ENCODE results near the gene PHAX.
"Not testable (repeated sequence)": the region's sequence is repeated elsewhere in the genome, so short reads cannot be mapped to it uniquely, and the experiment has no call there.

Gene PHAX

GRCh38 chr5:126619781-126620180 is 19.0 kb downstream of the PHAX start:
- Mint-ChIP-seq H3K4me3 (no peak overlapping the region), H3K4me1 (no peaks in the 10 kb centered on the region), H3K36me3 (peaks cover 20% of the 10 kb centered on the region), H3K9me3 (no peaks in the 10 kb centered on the region), H3K27me3 (no peaks in the 10 kb centered on the region), H3K27ac (no peak overlapping the region)
- DNase-seq (ENCODE audit: low spot score in 2 of 2) = no peak
- ATAC-seq (ENCODE audit: low read depth) = no peak

GRCh38 chr5:126624534-126624933 is 23.8 kb downstream of the PHAX start:
- no peak for DNase-seq (ENCODE audit: low spot score in 2 of 2)
- Mint-ChIP-seq H3K27me3 (no peaks in the 10 kb centered on the region), H3K9me3 (no peaks in the 10 kb centered on the region), H3K4me3 (no peak overlapping the region), H3K27ac (no peak overlapping the region), H3K4me1 (no peaks in the 10 kb centered on the region), H3K36me3 (peaks cover 13% of the 10 kb centered on the region)
- ATAC-seq (ENCODE audit: low read depth) = no peak

- Mint-ChIP-seq H3K4me3 (no peak overlapping the region), H3K27me3 (no peaks in the 10 kb centered on the region), H3K4me1 (no peaks in the 10 kb centered on the region), H3K9me3 (no peaks in the 10 kb centered on the region), H3K27ac (no peak overlapping the region), H3K36me3 (peaks cover 13% of the 10 kb centered on the region)
- DNase-seq (ENCODE audit: low spot score in 2 of 2) (no peak), ATAC-seq (ENCODE audit: low read depth) (no peak)
Observed at GRCh38 chr5:126628102-126628501, 27.4 kb downstream of the PHAX start.

- H3K27me3 Mint-ChIP-seq = no peaks in the 10 kb centered on the region
- no peaks in the 10 kb centered on the region for H3K4me1 Mint-ChIP-seq
- H3K9me3 Mint-ChIP-seq = no peaks in the 10 kb centered on the region
- peaks cover 2% of the 10 kb centered on the region for H3K36me3 Mint-ChIP-seq
- ATAC-seq (ENCODE audit: low read depth) (no peak), DNase-seq (ENCODE audit: low spot score in 2 of 2) (no peak)
- H3K27ac Mint-ChIP-seq = no peak overlapping the region
- no peak overlapping the region for H3K4me3 Mint-ChIP-seq
Observed at GRCh38 chr5:126631920-126632319, 31.2 kb downstream of the PHAX start.

GRCh38 chr5:126633552-126633951 is 32.8 kb downstream of the PHAX start:
- Mint-ChIP-seq H3K27me3 (no peaks in the 10 kb centered on the region), H3K4me3 (no peak overlapping the region), H3K36me3 (no peaks in the 10 kb centered on the region), H3K4me1 (no peaks in the 10 kb centered on the region), H3K27ac (no peak overlapping the region), H3K9me3 (no peaks in the 10 kb centered on the region)
- DNase-seq (ENCODE audit: low spot score in 2 of 2) (no peak), ATAC-seq (ENCODE audit: low read depth) (no peak)

- DNase-seq (ENCODE audit: low spot score in 2 of 2) = no peak
- no peaks in the 10 kb centered on the region for H3K36me3 Mint-ChIP-seq
- H3K4me3 Mint-ChIP-seq = no peak overlapping the region
- ATAC-seq (ENCODE audit: low read depth) = no peak
- no peaks in the 10 kb centered on the region for H3K27me3 Mint-ChIP-seq
- H3K4me1 Mint-ChIP-seq = no peaks in the 10 kb centered on the region
- no peaks in the 10 kb centered on the region for H3K9me3 Mint-ChIP-seq
- no peak overlapping the region for H3K27ac Mint-ChIP-seq
Observed at GRCh38 chr5:126635585-126635984, 34.8 kb downstream of the PHAX start.

GRCh38 chr5:126636956-126637355 is 36.2 kb downstream of the PHAX start:
- no peak overlapping the region for H3K4me3 Mint-ChIP-seq
- H3K27ac Mint-ChIP-seq = no peak overlapping the region
- no peaks in the 10 kb centered on the region for H3K9me3 Mint-ChIP-seq
- no peak for DNase-seq (ENCODE audit: low spot score in 2 of 2)
- peaks cover 5% of the 10 kb centered on the region for H3K4me1 Mint-ChIP-seq
- no peaks in the 10 kb centered on the region for H3K27me3 Mint-ChIP-seq
- H3K36me3 Mint-ChIP-seq = no peaks in the 10 kb centered on the region
- ATAC-seq (ENCODE audit: low read depth) = no peak

GRCh38 chr5:126640866-126641265 is 40.1 kb downstream of the PHAX start:
- DNase-seq (ENCODE audit: low spot score in 2 of 2) (no peak), ATAC-seq (ENCODE audit: low read depth) (no peak)
- peaks cover 5% of the 10 kb centered on the region for H3K4me1 Mint-ChIP-seq
- H3K27me3 Mint-ChIP-seq = no peaks in the 10 kb centered on the region
- H3K4me3 Mint-ChIP-seq = no peak overlapping the region
- no peak overlapping the region for H3K27ac Mint-ChIP-seq
- H3K36me3 Mint-ChIP-seq = peaks cover 7% of the 10 kb centered on the region
- peaks cover 5% of the 10 kb centered on the region for H3K9me3 Mint-ChIP-seq

GRCh38 chr5:126641387-126641786 is 40.6 kb downstream of the PHAX start:
- ATAC-seq (ENCODE audit: low read depth) = no peak
- no peak for DNase-seq (ENCODE audit: low spot score in 2 of 2)
- Mint-ChIP-seq H3K9me3 (peaks cover 5% of the 10 kb centered on the region), H3K4me3 (no peak overlapping the region), H3K27me3 (no peaks in the 10 kb centered on the region), H3K4me1 (peaks cover 5% of the 10 kb centered on the region), H3K36me3 (peaks cover 7% of the 10 kb centered on the region), H3K27ac (no peak overlapping the region)

- ATAC-seq (ENCODE audit: low read depth) = no peak
- no peak overlapping the region for H3K27ac Mint-ChIP-seq
- H3K9me3 Mint-ChIP-seq = peaks cover 5% of the 10 kb centered on the region
- DNase-seq (ENCODE audit: low spot score in 2 of 2) = no peak
- H3K36me3 Mint-ChIP-seq = peaks cover 7% of the 10 kb centered on the region
- no peak overlapping the region for H3K4me3 Mint-ChIP-seq
- H3K27me3 Mint-ChIP-seq = peaks cover 4% of the 10 kb centered on the region
- H3K4me1 Mint-ChIP-seq = peaks cover 5% of the 10 kb centered on the region
Observed at GRCh38 chr5:126645132-126645531, 44.4 kb downstream of the PHAX start.

- no peak overlapping the region for H3K4me3 Mint-ChIP-seq
- H3K27ac Mint-ChIP-seq = no peak overlapping the region
- peaks cover 7% of the 10 kb centered on the region for H3K36me3 Mint-ChIP-seq
- ATAC-seq (ENCODE audit: low read depth) (no peak), DNase-seq (ENCODE audit: low spot score in 2 of 2) (no peak)
- H3K4me1 Mint-ChIP-seq = no peaks in the 10 kb centered on the region
- H3K9me3 Mint-ChIP-seq = peaks cover 5% of the 10 kb centered on the region
- peaks cover 4% of the 10 kb centered on the region for H3K27me3 Mint-ChIP-seq
Observed at GRCh38 chr5:126647071-126647470, 46.3 kb downstream of the PHAX start.

GRCh38 chr5:126648471-126648870 is 47.7 kb downstream of the PHAX start:
- no peak for DNase-seq (ENCODE audit: low spot score in 2 of 2)
- no peaks in the 10 kb centered on the region for H3K4me1 Mint-ChIP-seq
- H3K4me3 Mint-ChIP-seq = no peak overlapping the region
- peaks cover 7% of the 10 kb centered on the region for H3K36me3 Mint-ChIP-seq
- no peak for ATAC-seq (ENCODE audit: low read depth)
- peaks cover 4% of the 10 kb centered on the region for H3K27me3 Mint-ChIP-seq
- H3K9me3 Mint-ChIP-seq = peaks cover 5% of the 10 kb centered on the region
- H3K27ac Mint-ChIP-seq = no peak overlapping the region

- H3K27me3 Mint-ChIP-seq; H3K4me3 Mint-ChIP-seq; DNase-seq (ENCODE audit: low spot score in 2 of 2); ATAC-seq (ENCODE audit: low read depth); H3K9me3 Mint-ChIP-seq; H3K4me1 Mint-ChIP-seq; H3K27ac Mint-ChIP-seq; H3K36me3 Mint-ChIP-seq: not testable (repeated sequence)
Observed at GRCh38 chr5:126649057-126649456, 48.3 kb downstream of the PHAX start.

- ATAC-seq (ENCODE audit: low read depth) = not testable (repeated sequence)
Observed at GRCh38 chr5:126649709-126650108, 49.0 kb downstream of the PHAX start.

GRCh38 chr5:126650463-126650862 is 49.7 kb downstream of the PHAX start:
- no peak overlapping the region for H3K4me3 Mint-ChIP-seq
- peaks cover under 1% of the 10 kb centered on the region for H3K9me3 Mint-ChIP-seq
- DNase-seq (ENCODE audit: low spot score in 2 of 2) = no peak
- H3K36me3 Mint-ChIP-seq = peaks cover under 1% of the 10 kb centered on the region
- H3K4me1 Mint-ChIP-seq = no peaks in the 10 kb centered on the region
- H3K27ac Mint-ChIP-seq = no peak overlapping the region
- H3K27me3 Mint-ChIP-seq = peaks cover 6% of the 10 kb centered on the region
- no peak for ATAC-seq (ENCODE audit: low read depth)

More at GRCh38 chr5:126649709-126650108, 49.0 kb downstream of the PHAX start:
- not testable (repeated sequence) for DNase-seq (ENCODE audit: low spot score in 2 of 2); H3K27me3 Mint-ChIP-seq; H3K4me3 Mint-ChIP-seq; H3K9me3 Mint-ChIP-seq; H3K27ac Mint-ChIP-seq; H3K36me3 Mint-ChIP-seq; H3K4me1 Mint-ChIP-seq

Measured in memory B cell (primary cell).